ENCODE results near the gene RHBDF2. TPM values are rescaled to one million over a fixed set of nuclear protein-coding genes. Genes with fewer than 3 reads are reported as not detected.

RHBDF2 gene
- total and polyA plus RNA-seq, 2 donors (not counting 1 experiment from before 2014, with no cell fraction given), result 288 to 482 TPM

DNA sequence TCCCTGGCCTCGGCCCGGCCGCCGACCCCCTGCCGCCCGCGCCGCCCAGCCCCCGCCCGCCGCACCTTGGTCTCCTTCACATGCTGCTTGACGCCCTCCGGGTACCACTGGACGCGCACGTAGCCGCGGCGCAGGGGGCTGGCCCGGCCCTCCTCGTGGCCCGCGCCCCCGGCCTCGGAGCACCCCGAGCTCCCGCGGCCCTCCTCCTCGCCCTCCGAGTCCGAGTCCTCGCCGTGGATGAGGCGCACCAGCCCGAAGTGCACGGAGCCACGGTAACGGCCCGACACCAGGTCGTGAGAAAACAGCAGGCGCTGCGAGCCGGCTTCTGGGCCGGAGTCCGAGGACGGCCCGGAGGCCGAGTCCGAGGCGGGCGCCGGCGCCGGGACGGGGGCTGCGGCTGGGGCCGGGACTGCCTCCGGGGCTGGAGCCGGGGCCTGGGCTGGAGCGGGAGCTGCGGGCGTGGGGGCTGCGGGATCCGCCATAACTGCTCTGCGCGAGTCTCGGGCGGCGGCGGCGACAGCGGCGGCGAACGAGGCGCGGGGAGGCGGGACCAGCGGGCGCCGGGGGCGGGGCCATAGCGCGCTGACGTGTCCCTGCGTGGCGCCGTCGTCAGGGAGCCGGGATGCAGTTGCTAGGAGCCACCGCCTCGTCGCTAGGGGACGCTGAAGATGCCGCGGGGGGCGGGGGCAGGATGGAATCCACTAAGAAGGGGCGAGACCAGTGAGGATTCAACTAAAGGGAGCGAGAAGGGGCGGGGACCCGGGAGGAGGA lies 48.4 kb downstream of the RHBDF2 start, which contains the start of gene UBE2O:
Gene UBE2O (minus strand): TSS at position 493 of the 771 bp plus-strand sequence. CDS start 11 bp downstream, at position 482.
- H3K4me1 ChIP-seq (ENCODE audit: control insufficient read depth in 2 of 2, insufficient read depth in 2 of 2, low read length in 2 of 2), result peaks cover 22 to 26% of the 10 kb centered on the region in 2 donors
- peaks cover 46% of the 10 kb centered on the region for H4K20me1 ChIP-seq (ENCODE audit: control insufficient read depth, insufficient read depth, low read length, poor library complexity, severe bottlenecking)
- TF ChIP-seq, protein P1, sequence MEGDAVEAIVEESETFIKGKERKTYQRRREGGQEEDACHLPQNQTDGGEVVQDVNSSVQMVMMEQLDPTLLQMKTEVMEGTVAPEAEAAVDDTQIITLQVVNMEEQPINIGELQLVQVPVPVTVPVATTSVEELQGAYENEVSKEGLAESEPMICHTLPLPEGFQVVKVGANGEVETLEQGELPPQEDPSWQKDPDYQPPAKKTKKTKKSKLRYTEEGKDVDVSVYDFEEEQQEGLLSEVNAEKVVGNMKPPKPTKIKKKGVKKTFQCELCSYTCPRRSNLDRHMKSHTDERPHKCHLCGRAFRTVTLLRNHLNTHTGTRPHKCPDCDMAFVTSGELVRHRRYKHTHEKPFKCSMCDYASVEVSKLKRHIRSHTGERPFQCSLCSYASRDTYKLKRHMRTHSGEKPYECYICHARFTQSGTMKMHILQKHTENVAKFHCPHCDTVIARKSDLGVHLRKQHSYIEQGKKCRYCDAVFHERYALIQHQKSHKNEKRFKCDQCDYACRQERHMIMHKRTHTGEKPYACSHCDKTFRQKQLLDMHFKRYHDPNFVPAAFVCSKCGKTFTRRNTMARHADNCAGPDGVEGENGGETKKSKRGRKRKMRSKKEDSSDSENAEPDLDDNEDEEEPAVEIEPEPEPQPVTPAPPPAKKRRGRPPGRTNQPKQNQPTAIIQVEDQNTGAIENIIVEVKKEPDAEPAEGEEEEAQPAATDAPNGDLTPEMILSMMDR (IDR thresholded peaks at IDR 0.05), result peak; percentile 62
- TF ChIP-seq EZH2 (IDR thresholded peaks at IDR 0.05; ENCODE audit: borderline replicate concordance, insufficient read depth, low read depth, low read length, poor library complexity, severe bottlenecking), result no peak
- Mint-ChIP-seq H3K4me3 (peak within 1 kb of the TSS; percentile 88), H3K27ac (peak within 1 kb of the TSS; percentile 88), H3K27me3 (no peaks in the 10 kb centered on the region), H3K4me1 (peaks cover 37% of the 10 kb centered on the region), H3K9me3 (ENCODE audit: insufficient read depth) (no peaks in the 10 kb centered on the region)
- peak within 1 kb of the TSS; percentile 46 to 77 for H3K27ac ChIP-seq (ENCODE audit: low read length in 2 of 2)
- peak within 1 kb of the TSS; percentile 85 for H3K9ac ChIP-seq (ENCODE audit: low read length)
- H3K79me2 ChIP-seq (ENCODE audit: control insufficient read depth, insufficient read depth, low read length), result peaks cover 45% of the 10 kb centered on the region
- peak within 1 kb of the TSS; percentile 83 for H3K4me2 ChIP-seq (replicated peaks; ENCODE audit: low read depth, low read length, poor library complexity, severe bottlenecking)
- H2AFZ ChIP-seq (ENCODE audit: insufficient read depth, low read depth, low read length, poor library complexity, severe bottlenecking), result peak within 1 kb of the TSS; percentile 89
- intact Hi-C loops (cut with micrococcal nuclease), result loop anchor here (1.0 to 5.0 kb wide), 4 partner anchors 26 to 274 kb away; partner anchors contain the start of genes JMJD6, METTL23 and RHBDF2
- ATAC-seq (ENCODE audit: low read depth), result peak; percentile 93
- no peaks in the 10 kb centered on the region for H3K27me3 ChIP-seq (replicated peaks in 1 of 4; ENCODE audit: control extremely low read depth in 1 of 4, control insufficient read depth in 3 of 4, insufficient read depth in 4 of 4, low read length in 3 of 4)
- H3K9me3 ChIP-seq (ENCODE audit: control extremely low read depth in 1 of 3, control insufficient read depth in 2 of 3, insufficient read depth in 1 of 3, low read length in 2 of 3), result peaks cover 0 to 4% (median 0%) of the 10 kb centered on the region in 3 donors
- POLR2A ChIA-PET, result interaction anchor here (0.9 to 1.7 kb wide), 6 partner anchors 10 to 49 kb away, joined by 3 to 10 read pairs (median 4); partner anchors contain the start of gene RHBDF2
- H3K4me3 ChIP-seq (ENCODE audit: control extremely low read depth in 1 of 5, extremely low read depth in 1 of 5, insufficient read depth in 1 of 5, low read depth in 2 of 5, low read length in 4 of 5), result peak within 1 kb of the TSS; percentile 46 to 91 (median 72)
- CTCF ChIA-PET, result interaction anchor here (0.6 to 9.0 kb wide), 13 partner anchors 9 to 67 kb away, joined by 3 to 265 read pairs (median 6); partner anchors contain the start of genes AANAT and SPHK1
- peak; percentile 95 for DNase-seq
- no peaks in the 10 kb centered on the region for H3K36me3 ChIP-seq (replicated peaks in 1 of 2; ENCODE audit: control extremely low read depth in 1 of 2, control insufficient read depth in 1 of 2, extremely low read depth in 1 of 2, insufficient read depth in 2 of 2, low read length in 1 of 2)
- under 1% methylated on average over 98 of the region's 101 CpGs for WGBS (ENCODE audit: insufficient coverage)

Measured in B cell (primary cell).